Right renal cortex interstitium (tissue), 3 donors: Measurements from ENCODE around the gene FZD7. TPM values are rescaled to one million over a fixed set of nuclear protein-coding genes. Genes with fewer than 3 reads are reported as not detected.
A peak's percentile ranks its signal among the peaks of the same experiment; 100 is the strongest.

Source experiments
- DNase-seq, 3 donors: peaks; one replicate each; pipeline ENCODE4 v3.0.0-alpha.2; 2013; ENCODE audit warnings: low read depth in 3 of 3, low spot score in 2 of 3
- polyA plus RNA-seq, 3 donors: library from polyadenylated mRNA; unstranded; fragments of 120-200 nt; gene quantifications; one replicate each; pipeline ENCODE4 v1.2.1, GENCODE V29; 2013; ENCODE audit not compliant: insufficient read length in 3 of 3

FZD7 gene
- polyA plus RNA-seq, 3 donors: 67.3 to 76.7 (median 75.5) TPM

DNA sequence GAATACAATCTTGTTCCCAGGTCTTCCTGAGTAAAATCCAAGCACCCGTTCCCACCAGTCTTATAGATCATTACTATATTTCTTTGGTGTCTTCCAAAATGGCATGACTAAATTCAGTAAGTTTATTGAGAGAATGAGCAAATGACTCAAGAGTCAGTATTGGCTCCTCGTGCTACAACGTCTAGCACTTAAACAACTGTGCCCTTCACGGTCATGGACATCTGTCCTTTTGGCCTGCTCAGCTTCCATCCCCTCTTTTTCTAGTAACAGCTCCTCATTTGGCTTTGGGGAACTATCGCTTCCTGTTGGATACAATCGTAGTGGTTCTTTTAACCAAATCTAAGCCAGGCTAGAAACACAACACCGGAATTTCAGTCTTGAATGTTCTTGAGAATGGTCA, 24.1 kb upstream of the FZD7 start:
- no peak for DNase-seq

DNA sequence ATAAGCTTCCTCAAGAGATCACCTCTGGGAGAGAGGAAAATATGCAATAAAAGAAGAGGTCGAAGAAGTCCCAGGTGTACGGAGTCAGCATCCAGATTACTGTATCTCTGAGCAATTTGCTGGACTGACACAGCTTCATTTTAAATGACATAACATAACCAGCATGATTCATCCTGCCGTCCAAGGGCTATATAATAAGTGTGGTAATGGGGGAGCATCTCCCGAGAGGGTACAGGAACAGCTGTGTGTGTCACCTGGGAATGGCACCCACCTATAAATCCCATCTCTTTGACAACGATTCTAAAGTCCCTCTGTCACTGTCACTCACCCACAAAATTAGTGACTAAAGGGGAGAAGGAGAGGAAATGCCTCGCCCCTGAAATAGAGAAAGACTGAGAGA, 19.3 kb upstream of the FZD7 start:
- no peak for DNase-seq

DNA sequence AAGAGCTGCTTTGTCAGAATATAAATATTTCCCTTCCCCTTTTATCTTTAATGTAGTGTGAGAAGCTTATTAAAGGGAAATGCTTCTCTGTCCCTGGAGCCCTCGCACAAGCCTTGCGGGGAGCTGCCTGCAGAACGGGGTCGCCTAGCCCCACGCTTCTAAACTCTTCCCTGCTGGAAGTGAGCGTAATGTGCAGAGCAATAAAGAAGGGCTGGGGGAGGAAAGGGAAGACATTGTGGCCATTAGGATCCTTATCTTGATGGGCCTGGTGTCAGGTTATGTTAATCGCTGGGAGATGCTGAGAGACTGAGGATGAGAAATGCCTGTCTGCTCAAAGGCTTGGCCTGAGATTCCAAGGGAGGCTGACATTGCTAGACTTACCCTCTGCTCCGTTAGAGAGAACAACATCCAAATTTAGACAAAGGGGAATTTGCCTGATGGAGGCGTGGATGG, 18.9 kb upstream of the FZD7 start:
- no peak for DNase-seq

DNA sequence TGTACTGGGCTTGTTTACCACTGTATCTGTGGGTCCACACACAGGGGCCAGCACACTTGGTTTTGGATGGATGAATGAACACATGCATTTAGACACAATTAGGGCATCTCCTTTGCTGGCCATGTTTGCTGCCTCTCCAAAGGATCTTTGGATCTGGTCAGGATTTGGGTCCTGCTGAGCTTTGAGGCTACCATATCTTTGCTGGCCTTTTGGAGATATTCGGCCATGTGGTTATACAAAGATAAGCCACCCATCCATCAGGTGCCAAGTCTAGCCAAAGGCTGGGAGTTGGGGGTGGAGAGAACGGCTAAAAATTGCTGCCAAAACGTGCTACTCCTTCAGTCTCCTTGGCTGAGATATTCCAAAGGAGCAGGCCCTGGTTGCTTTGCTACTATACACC, 18.2 kb upstream of the FZD7 start:
- DNase-seq: no peak

DNA sequence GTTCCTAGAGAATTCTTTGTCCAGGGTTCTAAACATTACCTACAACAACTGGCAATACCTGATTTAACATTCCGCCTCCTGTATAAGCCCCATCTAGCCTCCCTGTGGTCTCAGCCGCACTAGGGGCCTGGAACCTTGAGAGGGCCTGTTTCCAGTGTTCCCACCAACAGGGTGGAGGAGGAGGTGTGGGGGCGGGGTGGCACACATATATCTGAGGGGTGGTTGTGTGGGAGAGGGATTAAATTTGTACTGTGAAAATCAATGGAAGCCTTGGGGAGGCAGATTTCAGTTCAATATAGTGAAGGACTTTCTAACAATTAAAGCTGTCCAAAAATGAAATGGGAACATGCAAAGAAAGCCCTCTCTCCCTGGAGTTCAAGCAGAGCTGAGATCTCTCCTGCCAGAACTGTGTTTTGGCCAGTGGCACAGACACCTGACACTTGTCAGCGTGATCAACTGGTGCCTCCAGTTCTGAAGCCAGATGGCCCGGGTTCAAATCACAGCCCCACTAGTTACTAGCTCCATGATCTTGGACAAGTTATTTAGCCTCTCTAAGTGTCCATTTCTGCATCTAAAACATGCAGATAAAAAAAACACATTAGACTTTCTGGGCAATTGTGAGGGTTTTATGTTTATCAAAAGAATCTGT, 17.0 kb upstream of the FZD7 start:
- DNase-seq: no peak

DNA sequence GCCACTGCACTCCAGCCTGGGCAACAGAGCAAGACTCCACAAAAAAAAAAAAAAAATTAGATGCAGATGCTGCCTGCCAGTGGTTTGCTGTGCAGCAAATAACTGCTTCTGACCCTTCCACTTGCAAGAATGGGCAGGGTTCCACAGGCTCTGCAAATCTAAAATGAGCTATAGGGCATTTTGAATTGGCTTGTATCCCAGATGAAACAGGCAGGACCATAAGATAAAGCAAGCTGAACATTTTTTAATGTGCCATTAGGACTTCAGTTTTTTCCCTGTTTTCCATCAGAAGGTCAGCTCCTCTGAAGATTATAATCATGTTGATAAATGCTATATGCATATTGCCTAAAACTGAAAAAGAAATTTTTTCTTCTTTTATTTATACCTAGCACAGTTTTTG, 15.7 kb upstream of the FZD7 start:
- DNase-seq: no peak

DNA sequence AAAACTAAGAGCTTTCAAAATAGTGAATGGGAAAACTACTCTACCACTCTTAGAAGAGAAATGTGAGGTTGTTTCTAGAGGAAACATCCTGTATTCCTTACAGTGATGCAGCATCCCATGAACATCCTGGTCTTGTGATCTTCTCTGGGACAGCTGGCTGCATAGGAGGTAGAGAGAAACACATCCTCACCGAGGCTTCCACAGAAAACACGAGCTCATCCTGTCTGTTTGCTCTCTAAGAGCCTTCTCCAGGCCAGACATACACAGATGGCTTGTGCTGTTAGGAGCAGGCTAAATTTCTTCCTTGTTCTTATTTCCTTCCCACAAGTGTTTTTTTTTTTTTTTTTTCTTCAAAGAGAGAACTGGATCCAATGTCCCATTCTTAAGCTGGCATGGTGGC, 14.7 kb upstream of the FZD7 start:
- no peak for DNase-seq

DNA sequence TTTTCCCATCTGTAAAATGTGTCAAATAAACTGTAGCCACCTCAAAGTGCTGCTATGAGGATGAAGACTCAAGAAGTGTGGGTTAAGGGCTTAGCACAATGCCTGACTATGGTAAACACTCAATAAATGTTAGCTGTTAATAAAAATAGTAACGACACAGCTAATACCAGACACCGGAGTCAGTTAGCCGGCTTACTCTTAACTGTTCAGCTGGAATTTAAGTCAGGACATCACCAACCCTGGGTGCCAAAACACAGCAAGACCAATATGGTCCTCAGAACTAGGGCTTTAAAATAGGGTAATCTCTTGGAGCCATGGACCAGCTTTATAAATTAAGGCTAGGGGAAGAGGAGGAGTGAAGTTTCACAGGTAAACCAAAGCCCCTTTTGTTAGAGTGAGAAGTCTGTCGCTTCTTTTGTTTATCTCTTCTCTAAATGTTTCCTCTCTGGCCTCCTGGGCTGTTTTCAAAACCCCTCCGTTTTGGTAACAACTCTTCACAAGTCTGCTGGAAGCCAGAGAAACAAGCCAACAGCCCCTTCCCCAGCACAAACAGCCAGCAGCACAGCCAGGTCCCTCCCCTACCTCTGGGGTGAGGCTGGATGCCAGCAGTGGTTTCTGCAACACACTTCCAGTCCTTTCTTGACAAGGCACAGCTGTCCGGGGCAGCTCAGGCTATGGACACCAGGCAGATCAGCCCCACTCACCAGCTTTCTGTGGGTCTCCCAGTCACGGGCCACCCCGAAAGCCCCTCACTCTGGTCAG, 13.8 kb upstream of the FZD7 start:
- no peak for DNase-seq

DNA sequence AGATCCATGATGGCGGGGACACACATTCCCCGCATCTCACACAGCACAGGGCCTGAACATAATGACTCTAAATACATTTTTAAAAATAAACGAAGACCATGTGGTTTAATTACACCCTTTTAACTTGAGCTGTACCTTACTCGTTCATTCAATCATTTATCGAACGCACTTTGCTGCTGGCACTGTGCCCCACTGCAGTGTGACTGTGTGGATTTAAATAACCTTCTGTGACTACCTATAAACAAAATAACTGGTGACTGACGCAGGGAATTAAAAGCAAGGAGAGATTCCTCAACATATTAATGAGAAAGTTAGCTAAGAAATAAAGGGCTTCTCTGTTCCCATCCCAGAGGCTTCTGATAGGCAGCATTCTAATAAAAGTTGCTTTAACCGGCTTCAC, 10.9 kb upstream of the FZD7 start:
- DNase-seq: no peak

DNA sequence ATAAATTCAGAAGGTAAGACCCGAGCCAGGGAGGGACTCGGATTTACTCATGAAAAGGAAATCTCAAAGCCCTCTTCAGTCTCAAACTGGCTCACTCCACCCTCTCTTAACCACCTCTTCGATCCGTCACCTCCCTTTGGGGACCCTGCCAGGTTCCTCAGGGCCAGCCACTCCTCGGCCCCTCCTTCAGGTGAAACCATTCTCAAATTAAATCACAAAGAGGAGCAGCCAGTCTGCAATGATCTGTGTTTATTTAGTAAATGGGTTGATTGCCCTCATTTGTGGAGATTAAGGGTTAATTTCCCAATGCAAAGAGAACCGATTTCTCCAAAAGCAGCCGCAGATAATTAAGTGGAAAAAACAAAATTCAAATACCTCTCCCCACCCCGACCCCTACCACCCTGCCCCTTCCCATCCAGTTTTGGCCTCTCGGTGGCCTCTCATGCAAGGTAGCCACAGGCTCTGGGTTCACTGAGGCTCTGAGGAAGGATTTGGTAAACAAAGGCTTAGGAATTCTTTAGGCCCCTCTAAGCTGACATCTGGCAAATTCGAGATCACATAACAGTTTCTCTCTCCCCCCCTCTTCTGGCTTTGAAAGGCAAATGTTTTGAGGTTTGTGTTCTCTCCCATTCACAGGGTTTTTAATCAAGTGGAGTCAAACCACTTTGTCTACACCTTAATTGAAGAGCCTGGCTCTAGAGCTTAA, 10.3 kb upstream of the FZD7 start:
- DNase-seq: no peak

DNA sequence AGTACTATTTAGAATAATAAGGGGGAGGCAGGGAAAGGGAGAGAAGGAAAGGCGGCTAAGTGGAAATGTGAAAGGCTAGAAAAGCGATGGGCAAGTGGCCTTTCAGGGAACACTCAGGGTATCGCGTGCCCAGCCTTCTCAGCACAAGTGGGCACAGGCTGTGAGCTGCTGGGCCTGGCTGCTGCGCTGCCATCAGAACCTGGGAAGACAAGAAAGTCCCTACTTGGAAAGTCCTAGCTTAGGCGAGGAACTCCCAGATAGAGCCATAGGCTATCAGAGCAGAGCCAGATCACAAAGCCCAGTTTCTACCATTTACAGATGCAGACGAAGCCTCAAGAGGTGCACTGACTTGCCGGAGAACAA, 9.8 kb upstream of the FZD7 start:
- DNase-seq: no peak

DNA sequence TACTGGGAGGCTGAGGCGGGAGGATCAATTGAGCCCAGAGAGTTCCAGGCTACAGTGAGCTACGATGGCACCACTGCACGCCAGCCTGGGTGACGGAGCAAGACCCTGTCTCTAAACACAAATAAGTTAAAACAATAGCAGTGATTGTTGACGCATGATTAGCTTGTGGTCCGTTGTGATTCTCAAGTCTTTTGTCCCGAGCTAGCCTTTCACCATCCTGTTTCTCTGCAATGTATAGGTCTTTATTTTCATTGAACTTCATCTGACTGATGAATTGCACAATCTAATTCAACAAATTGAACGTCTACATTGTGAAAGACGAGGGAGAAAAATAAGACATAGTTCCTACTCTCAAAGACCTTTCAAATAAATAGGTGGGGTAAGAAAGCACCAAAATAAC, 8.8 kb upstream of the FZD7 start:
- DNase-seq: no peak

DNA sequence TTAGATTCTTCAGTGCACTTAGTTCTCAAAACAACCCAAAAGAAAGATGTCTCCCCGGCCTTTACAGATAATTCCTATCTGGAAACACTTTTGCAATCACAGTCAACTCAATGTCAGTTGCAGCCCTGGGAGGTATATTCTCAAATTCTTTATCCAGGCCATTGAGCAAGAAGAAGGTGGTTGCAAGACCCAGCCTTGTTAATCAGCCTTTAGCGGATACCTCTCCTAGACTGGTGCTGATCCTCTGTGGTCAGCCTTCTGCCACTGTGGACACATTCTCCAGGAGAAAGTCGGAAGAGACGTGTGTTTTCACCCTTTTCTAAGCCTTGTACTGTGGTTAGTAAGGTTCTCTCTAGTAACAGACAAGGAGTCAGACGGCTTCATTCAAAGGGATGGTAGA, 7.8 kb upstream of the FZD7 start:
- no peak for DNase-seq

DNA sequence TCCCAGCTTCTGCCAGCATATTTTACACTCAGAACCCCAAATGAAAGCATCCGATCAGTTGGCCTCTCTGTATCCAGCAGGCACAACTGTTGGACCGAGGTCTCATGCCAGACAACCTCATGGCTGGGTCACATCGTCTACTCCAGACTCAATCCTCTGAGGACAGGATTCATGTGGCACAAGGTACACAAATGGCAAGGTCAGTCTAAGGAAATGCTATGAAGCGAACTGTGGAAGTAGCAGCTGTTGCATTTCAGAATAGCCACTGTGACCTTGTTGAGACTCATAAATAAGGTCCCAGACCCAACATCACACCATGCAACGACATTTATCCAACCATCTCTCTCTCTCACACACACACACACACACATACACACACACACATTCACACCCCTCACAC, 7.1 kb upstream of the FZD7 start:
- no peak for DNase-seq

DNA sequence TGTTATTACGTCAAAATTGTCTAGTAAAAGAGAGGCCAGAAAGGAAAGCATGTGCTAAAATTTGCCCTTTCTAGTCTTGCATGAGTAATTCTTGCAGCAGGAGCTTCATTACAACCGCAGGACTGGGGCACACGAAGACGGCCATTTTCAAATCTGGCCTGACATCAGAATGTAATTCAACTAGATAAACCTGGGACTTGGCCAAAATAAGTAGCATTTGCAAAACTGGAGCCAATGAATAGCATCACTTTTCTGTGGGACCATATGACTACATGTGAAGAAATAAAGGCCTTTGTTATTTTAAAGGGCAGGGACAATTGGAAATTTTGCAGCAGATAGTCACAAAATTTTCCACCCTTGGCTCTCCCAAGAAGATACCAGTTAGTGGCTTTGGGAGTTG, 3.0 kb upstream of the FZD7 start:
- DNase-seq: no peak

DNA sequence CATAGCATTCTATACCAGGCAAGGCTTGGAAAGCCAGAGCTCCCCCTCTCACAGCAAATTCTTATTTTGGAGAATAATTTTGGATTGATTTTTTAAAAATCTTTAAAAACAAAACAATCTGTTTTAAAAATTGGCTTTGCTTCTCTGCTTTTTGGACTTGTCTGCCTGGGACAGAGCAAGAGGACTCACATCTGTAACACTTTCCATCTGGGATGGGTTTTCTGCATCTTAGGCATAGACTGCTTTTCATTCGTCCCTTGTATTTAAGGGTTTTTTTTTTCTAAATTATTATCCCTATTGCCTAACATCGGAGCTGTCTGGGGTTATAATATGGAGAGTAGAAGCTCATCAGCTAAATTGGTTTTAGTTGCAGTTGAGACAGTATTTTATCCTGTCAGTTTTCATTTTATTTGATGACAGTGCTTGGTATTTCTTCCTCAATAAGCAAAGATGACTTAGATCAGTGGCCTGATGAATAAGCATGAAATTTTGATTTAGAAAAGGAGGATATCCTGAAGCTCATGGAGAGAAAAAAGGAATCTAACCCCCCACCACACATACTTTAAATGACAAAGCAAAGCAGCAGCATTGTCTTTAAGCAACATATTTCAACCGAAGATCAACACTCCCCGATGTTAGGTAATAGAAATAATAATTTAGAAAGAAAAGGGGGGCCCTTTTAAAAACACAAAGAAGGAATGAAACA, 2.3 kb upstream of the FZD7 start:
- DNase-seq: no peak

DNA sequence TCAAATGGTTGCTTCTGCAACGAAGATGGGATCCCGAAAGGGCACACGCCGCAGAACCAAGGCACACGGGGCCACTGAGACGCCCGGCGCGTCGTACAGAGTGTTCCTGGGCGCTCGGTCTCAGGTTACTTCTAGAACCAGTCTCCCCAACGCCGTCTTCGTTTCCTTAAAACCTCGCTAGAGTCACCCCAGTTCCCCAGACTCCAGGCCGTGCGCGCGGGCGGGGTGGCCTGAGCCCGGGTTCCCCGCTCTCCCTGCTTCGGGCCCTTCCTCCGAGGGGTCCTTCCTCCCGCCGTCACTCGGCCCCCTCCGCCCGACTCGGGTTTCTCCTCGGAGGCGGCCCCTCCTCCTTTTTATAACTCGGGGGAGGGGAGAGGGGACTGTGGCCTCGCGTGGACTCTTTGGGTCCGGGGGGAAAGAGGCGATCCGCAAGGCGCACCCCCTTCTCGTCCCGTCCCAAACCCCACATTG, 774 bp upstream of the FZD7 start:
- peak in 1 of 3 donors; percentile 68 for DNase-seq

DNA sequence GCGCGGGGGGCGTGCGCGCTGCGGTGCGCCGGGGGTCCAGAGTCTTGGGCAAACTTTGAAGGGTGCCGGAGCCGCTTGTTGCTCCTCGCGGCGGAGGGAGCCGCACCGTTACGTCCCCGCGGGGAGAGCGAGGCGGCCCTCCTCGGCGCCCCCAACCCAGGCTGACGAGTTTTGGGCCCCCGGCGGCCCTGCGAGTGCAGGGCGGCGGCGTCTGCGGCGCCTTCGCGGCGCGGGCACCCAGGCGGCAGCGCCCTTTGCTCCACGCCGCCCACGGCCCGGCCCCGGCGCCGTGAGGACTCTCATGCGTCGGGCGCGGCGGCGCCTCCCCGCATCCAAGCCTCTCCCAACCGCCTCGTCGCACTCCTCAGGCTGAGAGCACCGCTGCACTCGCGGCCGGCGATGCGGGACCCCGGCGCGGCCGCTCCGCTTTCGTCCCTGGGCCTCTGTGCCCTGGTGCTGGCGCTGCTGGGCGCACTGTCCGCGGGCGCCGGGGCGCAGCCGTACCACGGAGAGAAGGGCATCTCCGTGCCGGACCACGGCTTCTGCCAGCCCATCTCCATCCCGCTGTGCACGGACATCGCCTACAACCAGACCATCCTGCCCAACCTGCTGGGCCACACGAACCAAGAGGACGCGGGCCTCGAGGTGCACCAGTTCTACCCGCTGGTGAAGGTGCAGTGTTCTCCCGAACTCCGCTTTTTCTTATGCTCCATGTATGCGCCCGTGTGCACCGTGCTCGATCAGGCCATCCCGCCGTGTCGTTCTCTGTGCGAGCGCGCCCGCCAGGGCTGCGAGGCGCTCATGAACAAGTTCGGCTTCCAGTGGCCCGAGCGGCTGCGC, 814 bp downstream of the FZD7 start:
- no peak for DNase-seq

DNA sequence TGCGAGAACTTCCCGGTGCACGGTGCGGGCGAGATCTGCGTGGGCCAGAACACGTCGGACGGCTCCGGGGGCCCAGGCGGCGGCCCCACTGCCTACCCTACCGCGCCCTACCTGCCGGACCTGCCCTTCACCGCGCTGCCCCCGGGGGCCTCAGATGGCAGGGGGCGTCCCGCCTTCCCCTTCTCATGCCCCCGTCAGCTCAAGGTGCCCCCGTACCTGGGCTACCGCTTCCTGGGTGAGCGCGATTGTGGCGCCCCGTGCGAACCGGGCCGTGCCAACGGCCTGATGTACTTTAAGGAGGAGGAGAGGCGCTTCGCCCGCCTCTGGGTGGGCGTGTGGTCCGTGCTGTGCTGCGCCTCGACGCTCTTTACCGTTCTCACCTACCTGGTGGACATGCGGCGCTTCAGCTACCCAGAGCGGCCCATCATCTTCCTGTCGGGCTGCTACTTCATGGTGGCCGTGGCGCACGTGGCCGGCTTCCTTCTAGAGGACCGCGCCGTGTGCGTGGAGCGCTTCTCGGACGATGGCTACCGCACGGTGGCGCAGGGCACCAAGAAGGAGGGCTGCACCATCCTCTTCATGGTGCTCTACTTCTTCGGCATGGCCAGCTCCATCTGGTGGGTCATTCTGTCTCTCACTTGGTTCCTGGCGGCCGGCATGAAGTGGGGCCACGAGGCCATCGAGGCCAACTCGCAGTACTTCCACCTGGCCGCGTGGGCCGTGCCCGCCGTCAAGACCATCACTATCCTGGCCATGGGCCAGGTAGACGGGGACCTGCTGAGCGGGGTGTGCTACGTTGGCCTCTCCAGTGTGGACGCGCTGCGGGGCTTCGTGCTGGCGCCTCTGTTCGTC, 1.7 kb downstream of the FZD7 start:
- no peak for DNase-seq
